NCI-H460 (cell line): ENCODE results near the gene GZMB. TPM values are rescaled to one million over a fixed set of nuclear protein-coding genes. Genes with fewer than 3 reads are reported as not detected.
A peak's percentile ranks its signal among the peaks of the same experiment; 100 is the strongest.
"Not testable (repeated sequence)": the region's sequence is repeated elsewhere in the genome, so short reads cannot be mapped to it uniquely, and the experiment has no call there.

Experiments used
- DNase-seq: peaks from one replicate; pipeline ENCODE4 v3.0.0-alpha.2; 2016; ENCODE audit warnings: low read depth; ENCODE audit errors: extremely low read depth
- total RNA-seq: library from RNA; depleted of rRNA; stranded (reverse); fragments of >200 nt; shearing (Covaris generic); gene quantifications from 2 replicates; pipeline ENCODE4 v1.2.3, GENCODE V29; 2014

GZMB gene
- total RNA-seq, 1 experiment from 2014 or later = not detected

DNA sequence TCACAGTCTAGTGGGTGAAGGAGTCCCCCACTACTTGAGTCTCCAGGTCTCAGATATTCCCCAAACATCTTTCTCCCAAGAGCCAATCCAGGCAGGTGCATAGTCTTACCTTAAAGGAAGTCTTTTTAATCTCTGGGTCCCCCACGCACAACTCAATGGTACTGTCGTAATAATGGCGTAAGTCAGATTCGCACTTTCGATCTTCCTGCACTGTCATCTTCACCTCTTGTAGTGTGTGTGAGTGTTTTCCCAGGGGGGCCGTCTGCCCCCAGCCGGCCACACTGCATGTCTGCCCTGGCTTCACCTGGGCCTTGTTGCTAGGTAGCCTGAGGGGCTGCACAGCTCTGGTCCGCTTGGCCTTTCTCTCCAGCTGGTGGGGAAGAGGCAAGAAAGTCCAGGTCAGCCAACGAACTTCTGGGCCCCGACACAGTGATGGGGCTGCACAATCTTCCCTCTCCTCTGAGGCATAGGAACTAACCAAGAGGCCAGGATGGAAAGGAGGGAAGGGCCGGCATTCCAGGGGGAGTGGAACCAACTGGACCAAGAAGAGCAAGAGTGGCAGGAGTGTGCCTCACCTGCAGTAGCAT, 2.1 kb downstream of the GZMB start:
- no peak for DNase-seq

DNA sequence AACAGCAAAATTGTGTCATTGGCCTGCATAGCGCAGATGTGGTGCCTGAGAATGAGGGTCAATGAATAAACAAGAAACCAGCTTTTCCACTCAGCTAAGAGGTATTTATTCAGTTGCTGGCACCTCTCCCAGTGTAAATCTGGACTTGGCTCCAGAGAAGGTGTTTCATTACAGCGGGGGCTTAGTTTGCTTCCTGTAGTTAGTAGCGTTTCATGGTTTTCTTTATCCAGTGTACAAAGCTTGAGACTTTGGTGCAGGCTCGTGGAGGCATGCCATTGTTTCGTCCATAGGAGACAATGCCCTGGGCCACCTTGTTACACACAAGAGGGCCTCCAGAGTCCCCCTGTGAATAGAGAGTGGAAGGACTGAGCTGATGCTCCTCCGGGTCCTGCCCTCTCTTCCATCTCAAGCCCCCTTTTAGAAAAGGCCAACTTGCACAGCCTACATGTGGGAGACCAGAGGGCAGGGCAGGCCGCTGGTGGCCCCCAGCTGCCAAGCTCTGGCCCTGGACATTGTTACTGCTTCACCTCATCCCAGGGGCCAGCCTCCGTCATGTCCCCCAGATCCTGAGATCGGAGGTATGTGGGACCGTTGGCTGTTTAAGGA, 3.0 kb downstream of the GZMB start:
- DNase-seq = no peak

DNA sequence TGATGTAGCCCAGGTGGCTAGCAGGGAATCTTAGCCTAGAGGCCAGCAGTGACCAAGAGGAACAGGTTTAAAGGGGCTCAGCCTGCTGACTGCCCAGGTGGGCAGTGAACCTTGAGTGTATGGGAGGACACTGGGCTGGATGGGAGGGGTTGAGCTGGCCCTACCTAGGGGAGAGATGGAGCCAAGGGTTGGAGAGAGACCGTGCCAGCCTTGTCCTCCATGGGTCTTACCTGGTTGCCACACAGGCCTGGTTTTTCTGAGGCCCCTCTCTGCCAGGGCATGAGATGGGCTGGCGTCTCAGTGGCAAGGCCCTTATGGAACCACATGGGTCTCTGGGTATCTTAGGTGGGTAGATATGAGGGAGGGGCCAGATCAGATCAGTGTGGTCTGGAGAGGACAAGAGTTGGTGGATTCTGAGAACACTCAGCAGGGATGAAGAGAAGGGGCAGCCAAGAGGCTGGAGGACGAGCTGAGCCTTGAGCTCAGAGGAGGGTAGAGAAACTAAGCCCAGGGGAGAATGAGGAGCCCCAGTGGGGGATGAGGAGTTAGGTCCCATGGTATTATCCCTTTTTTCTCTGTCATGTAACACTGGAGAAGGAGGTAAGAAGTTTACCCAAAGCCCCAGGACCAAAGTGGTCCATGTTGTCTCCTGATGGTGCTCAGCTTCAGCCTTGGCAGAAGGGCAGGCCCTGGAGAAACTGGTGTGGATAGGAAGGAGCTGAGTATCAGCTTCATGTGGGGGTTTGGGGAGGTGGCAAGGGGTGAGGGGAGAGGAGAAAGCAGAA, 3.7 kb downstream of the GZMB start:
- DNase-seq = no peak

DNA sequence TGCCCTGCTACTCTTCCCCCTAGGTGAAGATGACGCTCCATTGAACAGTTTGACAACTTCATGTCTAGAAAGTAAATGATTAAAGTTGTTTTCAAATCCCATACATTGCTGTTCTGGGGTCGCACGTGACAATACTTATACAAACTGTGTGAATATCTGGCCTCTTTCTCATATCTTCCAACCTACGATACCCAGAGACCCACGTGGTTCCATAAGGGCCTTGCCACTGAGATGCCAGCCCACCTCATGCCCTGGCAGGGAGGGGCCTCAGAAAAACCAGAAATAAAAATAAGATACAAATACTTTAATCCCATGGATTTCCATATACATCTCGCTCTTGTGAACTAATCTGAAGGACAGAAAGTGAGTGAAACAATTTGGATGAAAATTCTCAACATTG, 4.5 kb downstream of the GZMB start:
- no peak for DNase-seq

DNA sequence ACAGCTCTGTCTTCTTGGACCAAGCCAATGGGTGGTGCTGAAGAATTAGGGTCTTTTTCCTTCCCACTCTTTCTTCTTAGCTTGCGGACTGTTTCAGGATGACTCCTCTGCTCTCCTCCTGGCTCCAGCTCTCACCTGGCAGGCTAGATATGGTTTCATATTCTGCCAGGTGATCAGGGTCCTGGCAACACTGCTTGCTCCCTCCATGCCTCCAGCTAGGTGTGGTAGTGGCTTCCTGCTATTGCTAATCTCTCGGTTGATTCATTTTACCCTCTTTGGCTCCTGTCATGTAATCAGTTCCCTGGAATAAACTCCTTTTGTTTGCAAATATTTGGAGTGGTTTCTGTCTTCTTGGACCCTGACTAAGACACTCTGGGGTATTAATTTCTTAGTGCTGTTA, 20.2 kb downstream of the GZMB start:
- no peak for DNase-seq

DNA sequence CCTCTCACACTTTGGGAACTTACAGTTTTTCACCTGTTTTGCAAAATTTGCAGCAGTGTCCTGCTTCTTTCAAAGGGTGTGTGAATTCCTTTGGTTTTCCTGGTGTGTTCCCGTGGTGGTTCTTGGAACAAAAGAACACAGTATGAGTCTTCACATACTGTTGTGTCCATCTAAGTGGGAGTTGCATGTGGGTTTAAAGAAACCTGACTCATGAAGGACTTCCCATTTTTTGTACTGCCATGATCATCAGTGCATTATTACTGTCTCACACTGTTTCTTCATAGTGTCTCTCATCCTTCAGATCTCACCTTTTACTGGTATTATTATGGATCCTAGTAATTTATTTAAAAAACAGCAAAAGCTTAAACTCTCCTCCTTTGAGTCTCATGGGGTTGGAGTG, 20.7 kb downstream of the GZMB start:
- no peak for DNase-seq

DNA sequence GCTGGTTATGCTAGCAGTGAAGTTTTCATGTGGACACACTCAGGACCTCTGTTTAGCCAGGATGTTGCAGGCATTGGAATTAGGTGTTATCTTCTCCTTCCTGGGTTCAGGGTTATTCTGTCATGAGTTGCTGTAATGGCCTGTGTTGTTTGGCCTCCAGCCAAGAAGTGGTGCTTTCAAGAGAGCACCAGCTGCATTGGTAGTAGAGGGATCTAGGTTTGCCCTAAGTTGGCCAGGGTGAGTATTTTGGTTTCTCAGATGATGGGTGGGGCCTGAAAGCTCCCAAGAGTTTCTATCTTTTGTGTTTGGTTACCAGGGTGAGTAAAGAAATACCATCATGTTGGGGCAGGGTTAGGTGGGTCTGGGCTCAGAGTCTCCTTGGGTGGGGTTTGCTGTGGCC, 21.8 kb downstream of the GZMB start:
- no peak for DNase-seq

DNA sequence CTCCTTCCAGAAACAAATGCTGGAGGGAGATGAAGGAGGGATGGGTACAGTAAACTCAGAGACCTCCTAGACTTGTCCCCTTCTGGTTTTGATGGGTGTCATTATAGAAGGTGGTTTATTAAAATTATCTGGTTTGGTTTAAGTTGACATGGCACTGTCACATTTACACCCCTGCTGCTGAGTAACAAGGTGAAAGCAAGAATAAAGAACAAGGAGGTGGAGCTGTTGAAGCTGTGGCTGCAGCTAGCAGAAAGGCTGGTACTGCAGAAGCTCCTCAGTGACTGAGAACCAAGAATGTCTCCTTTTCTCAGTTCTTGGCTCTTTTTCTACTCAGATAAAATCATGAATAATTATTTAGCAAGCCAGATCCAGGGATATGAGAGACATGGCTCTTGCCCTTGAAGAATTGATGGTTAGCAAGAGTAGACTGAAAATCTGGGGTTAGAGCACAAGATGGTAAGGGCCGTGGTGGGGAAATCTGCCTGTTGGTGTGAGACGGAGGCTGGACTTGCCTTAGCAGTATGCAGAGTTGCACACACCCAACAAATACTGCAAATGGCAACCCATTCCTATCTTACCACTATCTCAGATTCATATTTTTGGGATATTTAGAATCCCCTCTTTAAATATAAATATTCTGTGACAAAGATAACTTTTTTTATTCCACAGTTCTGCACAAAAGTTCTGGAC, 24.2 kb downstream of the GZMB start, which contains the start of gene GZMH:
GZMH (minus strand) TSS at position 31 of the 690 bp plus-strand sequence. CDS start 72 bp downstream, outside the sequence.
- DNase-seq = no peak

DNA sequence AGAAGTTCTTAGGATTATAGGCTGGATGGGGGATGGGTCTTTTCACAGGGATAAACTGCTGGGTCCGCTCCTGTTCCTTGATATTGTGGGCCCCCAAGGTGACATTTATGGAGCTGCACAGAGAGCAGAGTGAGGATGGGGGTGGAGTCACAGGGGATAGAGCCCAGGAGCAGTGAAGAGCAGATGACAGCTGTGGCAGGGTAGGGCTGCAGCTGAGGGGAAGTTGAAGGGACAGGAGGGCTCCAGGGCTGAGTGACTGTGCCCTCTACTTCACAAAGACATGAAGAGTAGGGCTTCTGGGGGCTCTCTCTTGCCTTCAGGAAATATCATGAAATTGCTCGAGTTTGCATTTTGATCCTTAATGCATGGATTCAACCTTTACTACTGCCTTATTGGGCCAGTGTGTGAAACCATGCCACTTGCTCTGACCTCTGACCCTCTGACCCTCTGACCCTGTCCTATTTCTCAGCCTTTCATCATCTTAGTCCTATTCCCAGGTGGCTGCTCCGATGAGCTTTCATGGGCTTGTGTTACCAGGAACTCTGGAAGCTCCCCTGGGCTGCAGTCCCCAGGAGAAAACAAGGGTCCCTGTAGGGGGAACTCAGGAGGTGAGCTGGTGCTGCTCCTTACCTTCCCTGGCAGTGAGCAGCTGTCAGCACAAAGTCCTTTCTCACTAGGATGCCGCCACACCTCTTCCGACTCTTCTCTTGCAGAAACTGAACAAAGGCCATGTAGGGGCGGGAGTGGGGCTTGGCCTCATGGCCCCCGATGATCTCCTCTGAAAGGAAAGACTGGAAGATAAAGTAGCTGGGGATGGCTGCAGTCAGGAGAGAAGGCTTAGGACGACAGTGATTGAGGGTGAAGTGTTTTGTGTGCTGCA, 26.1 kb downstream of the GZMB start:
- no peak for DNase-seq

DNA sequence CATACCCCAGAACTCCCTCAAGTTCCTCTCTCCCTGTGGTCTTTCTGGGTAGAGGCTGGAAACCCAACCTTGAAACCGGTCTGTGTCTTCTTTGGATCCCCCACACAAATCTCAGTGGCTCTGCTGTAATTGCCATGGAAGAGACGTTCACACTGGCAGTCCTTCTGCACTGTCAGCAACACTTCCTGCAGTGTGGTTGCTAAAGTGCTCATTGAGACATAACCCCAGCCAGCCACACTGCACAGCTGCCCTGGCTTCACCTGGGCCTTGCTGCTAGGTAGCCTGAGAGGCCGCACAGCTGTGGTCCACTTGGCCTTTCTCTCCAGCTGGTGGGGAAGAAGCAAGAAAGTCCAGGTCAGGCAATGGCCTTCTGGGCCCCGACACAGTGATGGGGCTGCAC, 26.9 kb downstream of the GZMB start:
- DNase-seq = no peak

DNA sequence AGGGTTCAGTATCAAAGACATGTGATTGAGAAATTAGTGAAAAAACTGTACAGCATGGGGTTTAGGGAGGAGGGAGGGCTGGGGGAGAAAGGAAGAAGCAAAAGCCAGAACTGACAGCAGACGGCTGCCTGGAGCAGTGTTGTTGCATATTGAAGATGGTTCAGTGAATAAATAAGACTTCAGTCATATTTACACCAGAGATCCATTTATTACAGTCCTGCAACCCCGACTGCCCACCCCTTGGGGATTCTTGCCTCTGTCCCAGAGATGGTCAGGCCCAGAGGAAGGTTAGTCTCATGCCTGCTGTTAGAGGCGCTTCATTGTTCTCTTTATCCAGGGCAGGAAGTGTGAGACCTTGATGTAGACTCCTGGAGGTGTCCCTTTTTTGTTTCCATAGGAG, 27.7 kb downstream of the GZMB start:
- no peak for DNase-seq

DNA sequence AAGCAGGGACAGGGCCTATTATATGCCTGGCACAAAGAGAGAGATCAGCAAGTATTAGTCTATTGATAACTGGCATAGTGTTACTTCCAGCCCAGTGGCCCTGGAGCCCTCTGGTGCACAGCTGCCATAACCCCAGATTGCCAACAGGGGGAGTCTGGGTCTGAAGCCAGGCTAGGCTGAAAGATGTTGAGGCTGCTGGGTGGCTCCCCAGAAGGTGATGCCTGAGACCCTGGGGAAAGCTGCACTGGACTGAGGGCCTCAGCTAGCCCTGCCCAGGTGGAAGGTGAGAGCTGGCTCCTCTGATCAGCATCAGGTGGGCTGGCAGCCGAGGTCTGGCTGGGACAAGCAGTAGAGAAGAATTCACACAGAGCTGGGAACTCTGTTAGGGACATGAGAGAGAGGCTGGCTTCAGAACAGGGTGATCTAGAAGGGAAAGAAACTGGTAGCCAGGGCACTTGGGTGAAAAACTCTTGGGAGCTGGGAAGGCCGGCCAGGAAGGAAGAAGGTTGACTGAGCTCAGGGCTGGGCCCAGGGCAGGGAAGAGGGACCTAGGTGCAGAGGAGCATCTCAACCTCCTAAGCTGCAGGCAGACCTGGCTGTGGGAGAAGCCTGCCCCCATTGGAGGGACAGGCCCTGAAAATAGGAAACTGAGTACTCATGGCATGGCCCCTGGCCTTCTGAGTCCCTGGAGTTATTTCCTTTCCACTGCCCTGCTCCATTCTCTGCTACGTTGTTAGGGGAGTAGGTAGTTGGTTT, 28.4 kb downstream of the GZMB start:
- peak; percentile 31 for DNase-seq

DNA sequence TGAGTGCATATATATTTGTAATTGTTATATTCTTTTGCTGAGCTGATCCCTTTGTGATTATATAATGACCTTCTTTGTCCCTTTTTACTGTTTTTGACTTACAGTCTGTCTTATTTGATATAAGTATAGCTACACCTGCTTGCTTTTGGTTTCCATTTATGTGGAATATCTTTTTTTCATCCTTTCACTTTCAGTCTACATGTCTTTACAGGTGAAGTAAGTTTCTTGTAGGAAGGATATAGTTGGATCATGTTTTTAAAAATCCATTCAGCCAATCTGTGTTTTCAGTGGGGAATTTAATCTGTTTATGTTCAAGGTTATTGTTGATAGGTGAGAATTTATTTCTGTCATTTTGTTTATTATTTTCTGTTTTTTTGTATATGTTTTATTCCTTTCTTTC, 36.6 kb downstream of the GZMB start:
- no peak for DNase-seq

DNA sequence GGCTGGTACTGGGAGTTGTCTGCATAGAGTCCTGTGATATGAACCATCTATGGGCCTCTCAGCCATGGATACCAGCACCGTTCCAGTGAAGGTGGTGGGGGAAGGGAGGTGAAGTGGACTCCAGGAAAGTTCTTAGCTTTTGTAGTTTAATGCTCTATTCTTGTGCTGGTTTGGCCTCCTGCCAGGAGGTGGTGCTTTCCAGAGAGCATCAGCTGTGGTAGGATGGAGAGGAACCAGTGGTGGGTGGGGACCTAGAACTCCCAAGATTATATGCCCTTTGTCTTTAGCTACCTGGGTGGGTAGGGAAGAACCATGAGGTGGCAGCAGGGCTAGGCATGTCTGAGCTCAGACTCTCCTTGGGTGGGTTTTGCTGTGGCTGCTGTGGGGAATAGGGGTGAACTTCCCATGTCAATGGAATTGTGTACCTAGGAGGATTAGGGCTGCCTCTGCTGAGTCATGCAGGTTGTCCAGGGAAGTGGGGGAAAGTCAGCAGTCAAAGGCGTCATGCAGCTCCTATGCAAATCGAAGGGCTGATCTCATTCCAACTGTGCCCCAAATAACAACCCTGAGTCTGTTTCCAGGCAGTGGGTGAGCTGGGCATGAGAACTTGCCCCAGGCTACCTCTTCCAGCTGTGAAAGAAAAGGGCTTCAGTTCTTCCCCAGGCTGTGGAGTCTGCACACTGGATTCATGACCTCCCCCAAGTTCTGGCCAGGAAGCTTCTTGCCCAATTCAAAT, 38.7 kb downstream of the GZMB start:
- DNase-seq = no peak

DNA sequence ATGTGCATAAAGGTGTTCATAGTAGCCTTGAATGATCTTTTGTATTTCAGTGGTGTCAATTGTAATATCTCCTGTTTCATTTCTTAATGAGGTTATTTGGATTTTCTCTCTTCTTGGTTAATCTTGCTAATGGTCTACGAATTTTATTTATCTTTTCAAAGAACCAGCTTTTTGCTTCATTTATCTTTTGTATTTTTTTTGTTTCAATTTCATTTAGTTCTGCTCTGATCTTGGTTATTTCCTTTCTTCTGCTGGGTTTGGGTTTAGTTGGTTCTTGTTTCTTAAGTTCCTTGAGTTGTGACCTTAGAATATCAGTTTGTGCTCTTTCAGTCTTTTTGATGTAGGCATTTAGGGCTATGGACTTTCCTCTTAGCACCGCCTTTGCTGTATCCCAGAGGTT, 43.0 kb downstream of the GZMB start:
- DNase-seq = not testable (repeated sequence)

DNA sequence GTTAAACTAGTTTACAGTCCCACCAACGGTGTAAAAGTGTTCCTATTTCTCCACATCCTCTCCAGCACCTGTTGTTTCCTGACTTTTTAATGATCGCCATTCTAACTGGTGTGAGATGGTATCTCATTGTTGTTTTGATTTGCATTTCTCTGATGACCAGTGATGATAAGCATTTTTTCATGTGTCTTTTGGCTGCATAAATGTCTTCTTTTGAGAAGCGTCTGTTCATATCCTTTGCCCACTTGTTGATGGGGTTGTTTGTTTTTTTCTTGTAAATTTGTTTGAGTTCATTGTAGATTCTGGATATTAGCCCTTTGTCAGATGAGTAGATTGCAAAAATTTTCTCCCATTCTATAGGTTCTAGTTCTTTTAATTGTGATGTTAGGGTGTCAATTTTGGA, 49.6 kb downstream of the GZMB start:
- DNase-seq = not testable (repeated sequence)
